WTC11 (cell line): ENCODE results near the gene SLC66A2.

Source experiments
- ATF6 ChIP-seq: sonication (generic); formaldehyde crosslinking; IDR thresholded peaks from 2 replicates; pipeline ENCODE4 v1.8.1; 2023; ENCODE audit warnings: mild to moderate bottlenecking, missing genetic modification reagents
- CBFB ChIP-seq: sonication (generic); formaldehyde crosslinking; IDR thresholded peaks from 2 replicates; pipeline ENCODE4 v1.8.1; 2022; ENCODE audit warnings: mild to moderate bottlenecking, low read depth, missing genetic modification reagents
- CTCF ChIP-seq: fragments of 200-600 bp; IDR thresholded peaks from 2 replicates; pipeline ENCODE4 v1.8.0; 2022; ENCODE audit warnings: antibody characterized with exemption
- JUN ChIP-seq: sonication (generic); formaldehyde crosslinking; IDR thresholded peaks from 2 replicates; pipeline ENCODE4 v1.8.0; 2023; ENCODE audit warnings: mild to moderate bottlenecking, missing genetic modification reagents
- SMAD3 ChIP-seq: sonication (generic); formaldehyde crosslinking; IDR thresholded peaks from 2 replicates; pipeline ENCODE4 v1.8.0; 2022; ENCODE audit warnings: missing genetic modification reagents, mild to moderate bottlenecking, borderline replicate concordance
- SP1 ChIP-seq: sonication (generic); formaldehyde crosslinking; conservative IDR thresholded peaks from 2 replicates; pipeline ENCODE4 v1.8.1; 2022; ENCODE audit warnings: missing genetic modification reagents
- ZBTB43 ChIP-seq: sonication (generic); formaldehyde crosslinking; IDR thresholded peaks from 2 replicates; pipeline ENCODE4 v1.8.1; 2023; ENCODE audit warnings: mild to moderate bottlenecking, missing genetic modification reagents
- ZNF281 ChIP-seq: sonication (generic); formaldehyde crosslinking; IDR thresholded peaks from 2 replicates; pipeline ENCODE4 v1.8.0; 2023; ENCODE audit warnings: mild to moderate bottlenecking, missing genetic modification reagents

GRCh38 chr18:79944126-79944731 is 7.2 kb downstream of the SLC66A2 start:
- TF ChIP-seq CTCF (no peak), ZNF281 (CRISPR knock-in tag) (no peak), SMAD3 (CRISPR knock-in tag) (no peak), SP1 (CRISPR knock-in tag) (no peak), ZBTB43 (CRISPR knock-in tag) (no peak), CBFB (CRISPR knock-in tag) (no peak), ATF6 (no peak), JUN (CRISPR knock-in tag) (no peak)
